Measurements from ENCODE around the gene COMMD3. TPM values are rescaled to one million over a fixed set of nuclear protein-coding genes. Genes with fewer than 3 reads are reported as not detected.

Gene COMMD3
- total RNA-seq, 1 experiment from 2014 or later = 2.4 TPM

GRCh38 chr10:22341190-22341925 is 25.2 kb downstream of the COMMD3 start:
- Histone ChIP-seq H3K79me2 (ENCODE audit: insufficient read depth, low read length) (no peaks in the 10 kb centered on the region), H3K56ac (ENCODE audit: insufficient read length, low read depth, low read length) (no peak overlapping the region), H2BK12ac (ENCODE audit: insufficient read length, low read depth, low read length) (no peak overlapping the region), H2AFZ (ENCODE audit: low read length) (no peak overlapping the region), H3K9me3 (ENCODE audit: control insufficient read depth, low read depth, low read length) (no peaks in the 10 kb centered on the region), H2BK20ac (ENCODE audit: low read depth, low read length, poor library complexity, severe bottlenecking) (no peak overlapping the region), H3K14ac (ENCODE audit: insufficient read depth, low read length) (no peak overlapping the region), H4K8ac (replicated peaks; ENCODE audit: insufficient read length, low read depth, low read length) (no peak overlapping the region), H2BK5ac (ENCODE audit: insufficient read length, low read length) (no peak overlapping the region), H4K20me1 (ENCODE audit: control insufficient read depth, insufficient read depth, insufficient read length) (no peaks in the 10 kb centered on the region), H3K18ac (ENCODE audit: insufficient read length, low read depth, low read length) (no peak overlapping the region), H4K5ac (ENCODE audit: insufficient read length, low read depth, low read length) (no peak overlapping the region), H3K4ac (ENCODE audit: low read depth, low read length) (no peak overlapping the region), H3K4me2 (ENCODE audit: insufficient read depth, insufficient read length, low read length) (peak overlapping the region; percentile 61), H2BK120ac (ENCODE audit: low read depth, low read length, poor library complexity, severe bottlenecking) (no peak overlapping the region), H3K9ac (ENCODE audit: extremely low read depth, insufficient read length, low read length) (no peak overlapping the region), H2AK5ac (ENCODE audit: insufficient read length, low read length) (no peak overlapping the region), H3K27me3 (ENCODE audit: insufficient read depth, low read length) (peaks cover 71% of the 10 kb centered on the region), H3K79me1 (ENCODE audit: insufficient read depth, low read depth, low read length, poor library complexity, severe bottlenecking) (no peaks in the 10 kb centered on the region), H2BK15ac (ENCODE audit: low read depth, low read length) (no peak overlapping the region), H3K23me2 (ENCODE audit: insufficient read length, low read depth, low read length, poor library complexity, severe bottlenecking) (peaks cover 18% of the 10 kb centered on the region), H3K27ac (ENCODE audit: insufficient read length, low read depth, low read length) (no peak overlapping the region), H3K4me1 (ENCODE audit: insufficient read depth, low read length) (peaks cover 4% of the 10 kb centered on the region; the same call in 1 of the 2 replicates), H3K23ac (ENCODE audit: insufficient read length, low read depth, low read length) (no peak overlapping the region), H3T11ph (ENCODE audit: low read length) (no peak overlapping the region), H4K91ac (ENCODE audit: insufficient read length, low read depth, low read length) (no peak overlapping the region)
- peak; percentile 53 for DNase-seq
- no peak for TF ChIP-seq CTCF (conservative IDR thresholded peaks at IDR 0.05)
- WGBS (ENCODE audit: extremely low coverage, insufficient read length, low lambda C conversion rate) = no CpG with 5 or more reads among the region's 40 CpGs
- H3K4me3 Mint-ChIP-seq = peak overlapping the region; percentile 61 to 78
- H3K36me3 Mint-ChIP-seq (ENCODE audit: insufficient read depth in 1 of 3, low read depth in 3 of 3) = no peaks in the 10 kb centered on the region; a peak in 1 of 7 replicates
- H3K4me1 Mint-ChIP-seq = peaks cover 5 to 20% of the 10 kb centered on the region in 2 experiments
- peaks cover 97% of the 10 kb centered on the region for H3K27me3 Mint-ChIP-seq (ENCODE audit: low read depth)
- H3K27ac Mint-ChIP-seq = no peak overlapping the region
- H3K9me3 Mint-ChIP-seq = peaks cover 0 to 3% of the 10 kb centered on the region in 2 experiments; a peak in 3 of 5 replicates

All from H9 (cell line).